Prostate gland (tissue), 2 donors: ENCODE measurements around the gene MEGF9. TPM values are rescaled to one million over a fixed set of nuclear protein-coding genes. Genes with fewer than 3 reads are reported as not detected.

Source experiments
- DNase-seq: peaks from one replicate; pipeline ENCODE4 v3.0.0-alpha.2; 2019; ENCODE audit warnings: low spot score
- H3K27ac ChIP-seq, 2 donors: fragments of 200-600 bp; sonication (generic); 2 replicates each; pipeline ENCODE4 v1.5.1; 2017 to 2019
- H3K27me3 ChIP-seq: fragments of 200-600 bp; sonication (generic); replicated peaks from 2 replicates; pipeline ENCODE4 v1.5.1; 2019; ENCODE audit not compliant: insufficient read depth
- H3K36me3 ChIP-seq, 2 donors: fragments of 200-600 bp; sonication (generic); 1 replicate in 1 of 2; 2 replicates in 1 of 2; pipeline versions ENCODE4 v1.5.1 to v1.8.1; 2017 to 2019
- H3K4me1 ChIP-seq: fragments of 200-600 bp; sonication (generic); replicated peaks from 2 replicates; pipeline ENCODE4 v1.5.1; 2019
- H3K4me3 ChIP-seq, 2 donors: fragments of 200-600 bp; sonication (generic); 2 replicates each; pipeline ENCODE4 v1.5.1; 2017 to 2019
- H3K9me3 ChIP-seq: fragments of 200-600 bp; sonication (generic); 2 replicates; pipeline ENCODE4 v1.5.1; 2017
- CTCF ChIP-seq, 4 experiments: fragments of 200-600 bp in 2 of 4; fragments of 450-650 bp in 2 of 4; sonication (generic) in 2 of 4; IDR thresholded peaks; 1 replicate in 3 of 4; 2 replicates in 1 of 4; pipeline ENCODE4 v1.5.1; 2016 to 2019; ENCODE audit warnings: antibody characterized with exemption in 4 of 4, mild to moderate bottlenecking in 2 of 4, moderate library complexity in 2 of 4
- POLR2A ChIP-seq: fragments of 450-650 bp; IDR thresholded peaks from one replicate; pipeline ENCODE4 v1.6.1; 2016; ENCODE audit warnings: antibody characterized with exemption, mild to moderate bottlenecking
- POLR2AphosphoS5 ChIP-seq: sonication (generic); formaldehyde crosslinking; IDR thresholded peaks from one replicate; pipeline ENCODE4 v1.6.1; 2017; ENCODE audit warnings: antibody characterized with exemption
- WGBS: methylation state at CpG from one replicate; pipeline ENCODE4 v1.1.5; 2018; 5-methylcytosine and 5-hydroxymethylcytosine counted together
- intact Hi-C: fragments of 100-400 bp; cut with DNase I; formaldehyde crosslinking; loops from one replicate; pipeline ENCODE4 v1.14.2; 2022
- total RNA-seq, 2 donors: library from RNA; depleted of rRNA; stranded (reverse); fragments of >200 nt; gene quantifications; one replicate each; pipeline ENCODE4 v1.1.0, GENCODE V29; 2016

The MEGF9 gene
- total RNA-seq, 2 donors from 2014 or later, result 12.0 to 25.3 TPM

GRCh38 chr9:120564589-120564988 is 149.7 kb downstream of the MEGF9 start:
- Histone ChIP-seq H3K27me3 (no peaks in the 10 kb centered on the region), H3K36me3 (no peaks in the 10 kb centered on the region), H3K4me3 (no peak overlapping the region), H3K27ac (no peak overlapping the region), H3K4me1 (no peaks in the 10 kb centered on the region), H3K9me3 (no peaks in the 10 kb centered on the region)
- WGBS, result 98% methylated on average over 3 of the region's 3 CpGs
- TF ChIP-seq CTCF (IDR thresholded peaks at IDR 0.05) (no peak), POLR2A (no peak), POLR2AphosphoS5 (no peak)
- intact Hi-C loops, result no loop called here
- DNase-seq, result no peak

- Histone ChIP-seq H3K27ac (no peak overlapping the region), H3K27me3 (no peaks in the 10 kb centered on the region), H3K4me1 (no peaks in the 10 kb centered on the region), H3K4me3 (no peak overlapping the region), H3K9me3 (no peaks in the 10 kb centered on the region), H3K36me3 (no peaks in the 10 kb centered on the region)
- 68% methylated on average over 8 of the region's 8 CpGs for WGBS
- no peak for DNase-seq
- intact Hi-C loops, result no loop called here
- TF ChIP-seq POLR2AphosphoS5 (no peak), CTCF (IDR thresholded peaks at IDR 0.05) (no peak), POLR2A (no peak)
Observed at GRCh38 chr9:120562861-120563443, 151.3 kb downstream of the MEGF9 start.

- H3K9me3 ChIP-seq, result no peaks in the 10 kb centered on the region
- H3K27me3 ChIP-seq, result no peaks in the 10 kb centered on the region
- no peaks in the 10 kb centered on the region for H3K36me3 ChIP-seq
- intact Hi-C loops, result no loop called here
- no peak for TF ChIP-seq CTCF (IDR thresholded peaks at IDR 0.05)
- TF ChIP-seq POLR2AphosphoS5, result no peak
- no peak for TF ChIP-seq POLR2A
- no peak overlapping the region for H3K27ac ChIP-seq
- H3K4me1 ChIP-seq, result no peaks in the 10 kb centered on the region
- WGBS, result 97% methylated on average over 1 of the region's 1 CpG
- no peak for DNase-seq
- no peak overlapping the region for H3K4me3 ChIP-seq
Observed at GRCh38 chr9:120561709-120562108, 152.6 kb downstream of the MEGF9 start.

- Histone ChIP-seq H3K9me3 (no peaks in the 10 kb centered on the region), H3K27ac (no peak overlapping the region), H3K27me3 (no peaks in the 10 kb centered on the region), H3K4me3 (no peak overlapping the region), H3K4me1 (no peaks in the 10 kb centered on the region), H3K36me3 (no peaks in the 10 kb centered on the region)
- intact Hi-C loops, result no loop called here
- TF ChIP-seq POLR2A, result no peak
- no peak for TF ChIP-seq CTCF (IDR thresholded peaks at IDR 0.05)
- no peak for TF ChIP-seq POLR2AphosphoS5
- 96% methylated on average over 1 of the region's 1 CpG for WGBS
- no peak for DNase-seq
Observed at GRCh38 chr9:120559546-120559945, 154.7 kb downstream of the MEGF9 start.

GRCh38 chr9:120558454-120558853 is 155.8 kb downstream of the MEGF9 start:
- Histone ChIP-seq H3K36me3 (no peaks in the 10 kb centered on the region), H3K4me1 (no peaks in the 10 kb centered on the region), H3K9me3 (no peaks in the 10 kb centered on the region), H3K27me3 (no peaks in the 10 kb centered on the region), H3K27ac (no peak overlapping the region), H3K4me3 (no peak overlapping the region)
- DNase-seq, result no peak
- intact Hi-C loops, result no loop called here
- no peak for TF ChIP-seq POLR2A
- 97% methylated on average over 3 of the region's 3 CpGs for WGBS
